ENCODE data around the gene LRP3. TPM values are rescaled to one million over a fixed set of nuclear protein-coding genes. Genes with fewer than 3 reads are reported as not detected.
"Not testable (repeated sequence)": the region's sequence is repeated elsewhere in the genome, so short reads cannot be mapped to it uniquely, and the experiment has no call there.

Gene LRP3
- total RNA-seq, 2 experiments from 2014 or later = 0.14 to 0.43 TPM

DNA sequence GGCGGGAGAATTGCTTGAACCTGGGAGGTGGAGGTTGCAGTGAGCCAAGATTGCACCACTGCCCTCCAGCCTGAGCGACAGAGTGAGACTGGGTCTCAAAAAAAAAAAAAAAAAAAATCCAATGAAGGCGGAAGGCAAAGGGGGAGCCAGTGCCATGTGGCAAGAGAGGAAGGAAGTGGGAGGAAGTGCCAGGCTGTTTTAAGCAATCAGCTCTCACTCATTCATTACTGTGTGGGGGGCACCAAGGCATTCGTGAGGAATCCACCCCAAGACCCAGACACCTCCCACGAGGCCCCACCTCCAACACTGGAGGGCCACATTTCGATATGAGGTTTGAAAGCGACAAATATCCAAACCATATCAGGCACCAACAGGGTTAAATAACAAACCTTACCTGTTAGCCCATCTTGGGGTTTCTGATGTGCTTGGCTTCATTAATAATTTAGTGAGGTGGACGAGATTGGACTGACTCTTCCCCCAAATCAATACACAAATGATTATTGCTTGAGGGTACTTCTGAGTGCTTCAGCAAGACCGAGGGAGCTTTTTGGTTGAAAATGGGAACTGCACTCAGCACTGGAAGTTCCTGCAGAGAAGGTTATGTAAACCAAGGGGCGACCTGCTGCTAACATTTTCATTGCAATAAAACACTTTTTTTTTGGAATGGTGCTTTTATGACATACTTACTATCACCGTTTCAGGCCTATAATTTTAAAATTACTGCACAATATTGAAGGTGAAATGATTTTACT, 7.5 kb upstream of the LRP3 start:
- H3K27ac Mint-ChIP-seq = no peak overlapping the region
- POLR2A ChIA-PET = no interaction called here
- H3K4me3 Mint-ChIP-seq = no peak overlapping the region
- H3K9me3 Mint-ChIP-seq = no peaks in the 10 kb centered on the region
- no peak for DNase-seq
- peaks cover 2% of the 10 kb centered on the region for H3K4me1 Mint-ChIP-seq
- no peak for ATAC-seq (ENCODE audit: low read depth)
- no peaks in the 10 kb centered on the region for H3K36me3 Mint-ChIP-seq
- peaks cover 13% of the 10 kb centered on the region for H3K27me3 Mint-ChIP-seq

DNA sequence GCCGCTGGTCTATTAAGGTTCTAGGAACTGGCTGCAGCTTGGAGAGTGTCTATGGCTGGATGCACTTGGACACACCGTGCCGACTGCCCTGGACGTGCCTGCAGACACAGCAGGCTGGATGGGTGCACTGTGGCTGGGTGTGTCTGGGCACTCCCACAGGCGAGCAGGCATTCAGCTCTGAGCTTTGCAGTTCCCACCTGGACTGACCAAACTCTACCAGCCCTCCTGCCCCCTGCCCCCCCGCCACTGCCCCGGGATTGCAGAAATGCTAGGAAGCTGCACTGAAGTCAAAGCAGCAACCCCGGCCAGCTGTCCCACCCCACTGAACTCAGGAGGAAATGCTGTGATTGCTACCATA, 7.0 kb upstream of the LRP3 start:
- peaks cover 17% of the 10 kb centered on the region for H3K27me3 Mint-ChIP-seq
- POLR2A ChIA-PET = no interaction called here
- no peaks in the 10 kb centered on the region for H3K9me3 Mint-ChIP-seq
- no peaks in the 10 kb centered on the region for H3K36me3 Mint-ChIP-seq
- DNase-seq (no peak), ATAC-seq (ENCODE audit: low read depth) (no peak)
- no peak overlapping the region for H3K4me3 Mint-ChIP-seq
- peaks cover 2% of the 10 kb centered on the region for H3K4me1 Mint-ChIP-seq
- no peak overlapping the region for H3K27ac Mint-ChIP-seq

DNA sequence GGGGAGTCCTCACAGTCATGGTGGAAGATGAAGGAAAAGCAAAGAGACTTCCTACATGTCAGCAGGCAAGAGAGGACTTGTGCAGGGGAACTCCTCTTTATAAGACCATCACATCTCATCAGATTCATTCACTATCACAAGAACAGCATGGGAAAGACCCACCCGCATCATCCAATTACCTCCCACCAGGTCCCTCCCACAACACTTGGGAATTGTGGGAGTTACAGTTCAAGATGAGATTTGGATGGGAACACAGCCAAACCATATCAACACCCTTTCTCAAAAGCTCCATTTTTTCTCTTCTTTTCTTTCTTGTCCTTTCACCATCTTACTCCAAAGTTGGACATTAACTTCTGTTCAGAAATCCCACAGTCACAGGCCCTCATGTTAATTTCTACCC, 4.7 kb upstream of the LRP3 start:
- H3K4me3 Mint-ChIP-seq = no peak overlapping the region
- H3K27ac Mint-ChIP-seq = no peak overlapping the region
- no peaks in the 10 kb centered on the region for H3K9me3 Mint-ChIP-seq
- POLR2A ChIA-PET = interaction anchor here (1.1 kb wide), 1 partner anchor 17 kb away, joined by 6 read pairs; no protein-coding TSS in a partner anchor
- H3K27me3 Mint-ChIP-seq = peaks cover 33% of the 10 kb centered on the region
- DNase-seq = no peak
- no peak for ATAC-seq (ENCODE audit: low read depth)
- H3K4me1 Mint-ChIP-seq = peaks cover 2% of the 10 kb centered on the region
- no peaks in the 10 kb centered on the region for H3K36me3 Mint-ChIP-seq

DNA sequence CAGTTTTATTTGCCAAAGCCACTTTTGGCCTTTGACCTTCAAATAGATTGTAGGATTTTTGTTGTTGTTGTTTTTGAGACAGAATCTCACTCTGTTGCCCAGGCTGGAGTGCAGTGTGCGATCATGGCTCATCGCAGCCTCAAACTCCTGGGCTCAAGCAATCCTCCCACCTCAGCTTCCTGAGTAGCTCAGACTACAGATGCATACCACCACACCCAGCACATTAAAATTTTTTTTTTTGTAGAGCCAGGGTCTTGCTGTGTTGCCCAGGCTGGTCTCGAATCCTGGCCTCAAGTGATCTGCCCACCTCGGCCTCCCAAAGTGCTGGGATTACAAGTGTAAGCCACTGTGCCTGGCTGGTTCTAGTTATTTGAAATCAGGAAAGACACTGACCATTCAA, 3.0 kb upstream of the LRP3 start:
- H3K36me3 Mint-ChIP-seq; DNase-seq; ATAC-seq (ENCODE audit: low read depth); H3K4me3 Mint-ChIP-seq; H3K27ac Mint-ChIP-seq; H3K9me3 Mint-ChIP-seq; H3K4me1 Mint-ChIP-seq; POLR2A ChIA-PET: not testable (repeated sequence)
- peaks cover 42% of the 10 kb centered on the region for H3K27me3 Mint-ChIP-seq

DNA sequence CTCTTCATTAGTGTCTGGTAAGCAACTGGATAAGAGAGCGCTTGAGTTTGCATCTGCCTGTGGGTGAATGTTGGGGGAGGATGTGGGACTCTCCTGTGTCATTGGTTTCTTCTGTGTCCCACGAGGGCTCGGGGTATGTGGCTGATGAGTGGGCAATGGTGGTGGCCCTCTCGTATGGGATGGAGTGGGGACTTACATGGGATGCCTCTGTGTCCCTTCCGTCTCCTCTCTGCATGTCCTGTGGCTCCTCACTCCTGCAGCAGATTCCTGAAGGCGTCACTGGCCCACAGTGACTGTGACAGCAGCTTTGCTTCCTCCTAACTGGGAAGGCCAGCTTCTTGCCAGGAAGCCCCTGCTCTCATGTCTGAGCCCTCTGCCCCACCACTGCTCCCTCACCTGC, 2.6 kb upstream of the LRP3 start:
- POLR2A ChIA-PET = no interaction called here
- no peaks in the 10 kb centered on the region for H3K4me1 Mint-ChIP-seq
- no peak overlapping the region for H3K27ac Mint-ChIP-seq
- no peak overlapping the region for H3K4me3 Mint-ChIP-seq
- no peaks in the 10 kb centered on the region for H3K9me3 Mint-ChIP-seq
- no peaks in the 10 kb centered on the region for H3K36me3 Mint-ChIP-seq
- H3K27me3 Mint-ChIP-seq = peaks cover 44% of the 10 kb centered on the region
- DNase-seq (no peak), ATAC-seq (ENCODE audit: low read depth) (no peak)

DNA sequence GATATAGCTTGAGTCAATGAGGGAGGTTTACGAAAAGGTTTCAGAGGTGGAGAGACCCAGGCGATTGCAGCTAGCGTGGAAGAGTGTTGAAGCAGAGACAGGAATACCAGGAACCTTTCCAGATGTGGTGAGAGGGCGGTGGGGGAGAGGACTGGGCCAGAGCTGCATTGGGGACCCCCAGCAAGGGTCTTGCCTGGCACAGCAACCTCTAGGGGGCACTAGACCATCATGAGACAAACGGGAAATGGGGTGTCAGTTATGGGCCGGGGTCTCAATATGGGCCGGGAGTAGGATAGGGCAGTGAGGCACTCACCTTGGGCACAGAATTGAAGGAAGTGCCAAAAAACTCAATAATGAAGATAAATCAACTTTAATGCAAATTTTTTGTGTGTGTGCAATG, 2.1 kb upstream of the LRP3 start:
- no peaks in the 10 kb centered on the region for H3K36me3 Mint-ChIP-seq
- peaks cover 49% of the 10 kb centered on the region for H3K27me3 Mint-ChIP-seq
- H3K27ac Mint-ChIP-seq = no peak overlapping the region
- POLR2A ChIA-PET = no interaction called here
- H3K4me1 Mint-ChIP-seq = no peaks in the 10 kb centered on the region
- DNase-seq = no peak
- no peaks in the 10 kb centered on the region for H3K9me3 Mint-ChIP-seq
- ATAC-seq (ENCODE audit: low read depth) = no peak
- H3K4me3 Mint-ChIP-seq = no peak overlapping the region

DNA sequence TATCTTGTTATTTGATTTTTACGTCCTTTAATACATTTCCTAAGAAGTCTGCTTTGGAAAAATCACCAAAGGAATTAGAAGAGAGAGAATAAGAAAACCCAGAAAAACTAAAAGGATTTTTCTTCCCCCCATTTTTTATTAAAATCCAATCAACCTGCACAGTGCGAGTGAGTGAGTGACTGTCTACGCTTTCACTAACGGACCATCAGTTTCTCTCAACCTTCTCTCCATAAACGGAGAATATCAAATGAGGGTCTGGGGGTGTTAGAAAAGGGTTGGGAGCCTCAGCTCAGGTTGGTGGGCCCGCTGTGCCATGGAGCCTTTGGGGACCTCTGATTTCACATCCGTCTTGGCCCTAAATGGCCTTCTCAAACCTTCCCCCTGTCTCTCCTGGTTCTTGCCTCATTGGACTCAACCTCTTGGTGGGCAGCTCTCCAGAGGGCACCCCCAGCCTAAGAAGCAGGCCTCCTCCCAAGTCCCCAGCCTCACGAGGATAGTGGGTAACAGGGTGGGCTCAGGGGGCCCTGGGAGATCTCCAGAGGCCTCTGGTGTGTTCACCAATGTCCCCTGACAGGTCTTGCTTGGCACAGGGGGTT, 763 bp upstream of the LRP3 start:
- no peaks in the 10 kb centered on the region for H3K36me3 Mint-ChIP-seq
- POLR2A ChIA-PET = no interaction called here
- H3K27ac Mint-ChIP-seq = no peak overlapping the region
- ATAC-seq (ENCODE audit: low read depth) (no peak), DNase-seq (no peak)
- H3K27me3 Mint-ChIP-seq = peaks cover 50% of the 10 kb centered on the region
- H3K4me3 Mint-ChIP-seq = peak overlapping the region; percentile 37
- H3K4me1 Mint-ChIP-seq = no peaks in the 10 kb centered on the region
- no peaks in the 10 kb centered on the region for H3K9me3 Mint-ChIP-seq

DNA sequence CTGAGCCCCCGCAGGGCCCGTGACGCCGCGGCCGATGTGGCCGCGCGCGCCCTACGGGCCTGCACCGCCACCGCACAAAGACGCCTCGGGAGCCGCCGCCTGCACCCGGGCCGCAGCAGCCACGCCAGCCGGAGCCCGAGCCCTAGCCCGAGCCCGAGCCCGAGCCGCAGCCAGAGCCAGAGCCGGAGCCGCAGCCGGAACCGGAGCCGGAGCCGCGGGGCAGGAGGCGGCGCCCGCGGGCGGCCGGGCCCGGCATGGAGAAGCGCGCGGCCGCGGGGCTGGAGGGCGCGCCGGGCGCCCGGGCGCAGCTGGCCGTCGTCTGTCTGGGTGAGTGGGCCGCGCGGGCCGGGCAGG, 379 bp downstream of the LRP3 start:
- Mint-ChIP-seq H3K27ac (no peak overlapping the region), H3K4me1 (no peaks in the 10 kb centered on the region), H3K27me3 (peaks cover 50% of the 10 kb centered on the region), H3K36me3 (no peaks in the 10 kb centered on the region), H3K4me3 (no peak overlapping the region), H3K9me3 (no peaks in the 10 kb centered on the region)
- POLR2A ChIA-PET = no interaction called here
- ATAC-seq (ENCODE audit: low read depth) (peak; percentile 32), DNase-seq (no peak)

DNA sequence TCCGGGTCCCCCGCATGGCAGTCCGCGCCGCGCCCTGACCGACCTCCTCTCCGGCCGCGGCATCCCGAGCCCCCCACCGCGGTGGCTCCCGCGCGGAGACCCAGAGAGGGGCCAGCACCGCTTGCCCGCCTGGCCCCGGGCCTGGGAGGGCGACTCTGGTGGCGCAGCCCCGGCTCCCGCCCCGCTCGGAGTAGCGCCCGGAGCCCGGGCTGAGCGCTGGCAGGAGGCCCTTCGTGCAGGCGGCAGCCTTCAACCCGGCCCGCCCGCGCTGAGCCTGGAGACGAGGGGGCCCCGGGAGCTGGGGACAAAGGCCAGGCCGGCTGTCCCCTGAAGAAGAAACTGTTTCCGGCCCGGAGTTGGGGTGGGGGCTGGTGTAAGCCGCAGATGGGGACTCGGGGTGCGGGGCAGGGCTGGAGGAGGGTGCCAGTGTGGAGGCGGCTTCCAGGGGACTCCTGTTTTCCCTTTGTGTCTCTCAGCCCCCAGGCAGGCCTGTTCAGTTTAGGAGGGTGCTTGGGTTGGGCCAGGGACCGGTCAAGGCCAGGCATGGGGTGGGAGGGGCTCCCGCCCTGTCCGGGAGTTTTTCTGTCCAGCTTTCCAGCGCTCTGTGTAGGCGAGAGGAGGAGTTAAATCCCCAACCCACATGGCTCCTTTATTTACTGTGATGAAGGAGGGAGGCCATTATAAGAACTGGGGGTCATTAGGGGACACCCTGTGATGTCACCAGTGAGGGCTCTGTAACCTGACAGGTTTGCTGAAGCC, 935 bp downstream of the LRP3 start:
- ATAC-seq (ENCODE audit: low read depth) (no peak), DNase-seq (no peak)
- no peaks in the 10 kb centered on the region for H3K36me3 Mint-ChIP-seq
- H3K4me1 Mint-ChIP-seq = no peaks in the 10 kb centered on the region
- H3K27ac Mint-ChIP-seq = no peak overlapping the region
- no peaks in the 10 kb centered on the region for H3K9me3 Mint-ChIP-seq
- H3K27me3 Mint-ChIP-seq = peaks cover 48% of the 10 kb centered on the region
- POLR2A ChIA-PET = no interaction called here
- H3K4me3 Mint-ChIP-seq = no peak overlapping the region

DNA sequence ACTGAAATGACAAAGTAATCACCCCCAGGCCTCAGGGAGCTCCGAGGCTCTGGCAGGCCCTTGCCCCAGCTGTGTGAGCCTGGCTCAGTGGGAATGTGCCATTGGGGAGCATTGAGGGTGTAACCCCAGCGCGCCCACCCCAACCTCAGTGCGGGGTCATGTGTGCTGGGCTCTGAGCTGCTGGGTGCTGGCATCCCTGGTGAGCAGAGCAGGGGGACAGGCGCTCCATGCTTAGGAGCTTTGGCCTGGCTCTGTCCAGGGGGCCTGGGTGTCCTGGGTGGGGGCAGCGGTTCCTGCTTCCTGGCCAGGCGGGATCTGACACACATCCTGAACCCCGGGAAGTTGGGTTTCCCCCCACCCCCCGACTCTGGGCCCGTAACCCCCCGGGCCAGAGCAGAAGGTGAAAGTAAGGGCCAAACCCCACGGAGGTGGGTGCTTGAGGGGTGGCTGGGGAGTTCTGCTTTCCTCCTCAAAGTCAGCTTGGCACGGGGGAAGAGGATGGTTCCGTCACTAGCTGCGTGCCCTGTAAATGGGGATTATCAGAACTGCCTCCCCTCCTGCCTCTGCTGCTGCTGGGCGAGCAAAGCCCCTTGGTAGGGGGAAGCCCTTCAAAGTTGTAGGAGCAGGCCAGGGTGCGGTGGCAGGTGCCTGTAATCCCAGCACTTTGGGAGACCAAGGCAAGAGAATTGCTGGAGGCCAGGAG, 1.7 kb downstream of the LRP3 start:
- H3K27me3 Mint-ChIP-seq = peaks cover 43% of the 10 kb centered on the region
- no peaks in the 10 kb centered on the region for H3K36me3 Mint-ChIP-seq
- no peak overlapping the region for H3K27ac Mint-ChIP-seq
- no peak overlapping the region for H3K4me3 Mint-ChIP-seq
- POLR2A ChIA-PET = no interaction called here
- DNase-seq = no peak
- no peaks in the 10 kb centered on the region for H3K9me3 Mint-ChIP-seq
- no peaks in the 10 kb centered on the region for H3K4me1 Mint-ChIP-seq
- ATAC-seq (ENCODE audit: low read depth) = no peak

DNA sequence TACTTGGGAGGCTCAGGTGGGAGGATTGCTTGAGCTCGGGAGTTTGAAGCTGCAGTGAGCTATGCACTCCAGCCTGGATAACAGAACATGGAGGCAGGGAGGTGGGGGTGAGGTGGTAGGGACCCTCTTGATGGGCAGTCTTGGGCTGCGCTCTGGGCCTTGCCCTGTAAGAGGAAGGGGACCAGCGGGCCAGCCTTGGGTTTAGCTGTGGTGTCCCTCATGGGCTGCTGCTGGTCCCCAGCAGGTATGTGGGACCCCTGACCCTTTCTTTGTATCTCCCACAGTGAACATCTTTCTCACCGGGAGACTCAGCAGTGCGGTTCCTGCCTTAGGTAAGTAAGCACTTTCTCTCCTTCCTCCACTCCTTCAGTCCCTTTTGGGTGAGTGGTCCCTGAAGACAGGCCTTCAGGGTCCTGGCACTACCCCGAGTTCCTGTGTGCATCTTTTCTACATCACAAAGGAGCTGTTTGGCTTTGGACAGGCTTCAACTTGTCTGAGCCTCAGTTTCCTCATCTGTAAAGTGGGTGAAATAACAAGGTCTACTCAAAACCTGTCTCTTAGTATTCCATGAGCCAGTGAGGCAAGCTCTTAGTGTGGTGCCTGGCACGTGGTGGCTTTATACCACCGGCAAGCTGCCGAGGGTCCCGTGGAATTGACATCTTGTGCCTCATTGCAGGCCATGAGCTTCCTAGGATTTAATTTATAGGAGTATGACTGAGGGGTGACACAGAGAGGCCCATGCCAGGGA, 2.5 kb downstream of the LRP3 start:
- ATAC-seq (ENCODE audit: low read depth) = no peak
- no peak overlapping the region for H3K27ac Mint-ChIP-seq
- H3K4me1 Mint-ChIP-seq = no peaks in the 10 kb centered on the region
- POLR2A ChIA-PET = no interaction called here
- no peaks in the 10 kb centered on the region for H3K36me3 Mint-ChIP-seq
- no peak for DNase-seq
- no peaks in the 10 kb centered on the region for H3K9me3 Mint-ChIP-seq
- H3K27me3 Mint-ChIP-seq = peaks cover 38% of the 10 kb centered on the region
- no peak overlapping the region for H3K4me3 Mint-ChIP-seq

DNA sequence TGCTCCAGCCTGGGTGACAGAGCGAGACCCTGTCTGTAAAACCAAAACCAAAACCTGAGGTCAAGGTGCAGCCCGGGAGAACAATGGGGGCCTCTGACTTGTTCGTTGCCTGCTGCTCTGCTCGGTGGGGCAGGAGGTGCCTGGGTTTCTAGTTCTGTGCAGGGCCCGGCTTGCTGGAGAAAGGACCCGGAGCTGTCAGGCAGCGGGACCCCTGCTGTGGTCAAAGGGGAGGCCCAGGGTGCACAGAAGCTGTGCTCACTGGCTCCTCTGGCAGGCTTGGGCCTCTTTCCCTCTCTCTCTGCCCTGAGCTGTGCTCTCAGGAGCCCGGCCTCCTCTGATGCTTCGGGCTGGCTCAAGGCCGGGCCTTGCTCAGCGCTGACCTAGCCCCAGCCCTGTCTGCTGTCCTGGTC, 3.5 kb downstream of the LRP3 start:
- Mint-ChIP-seq H3K27me3 (peaks cover 32% of the 10 kb centered on the region), H3K27ac (no peak overlapping the region), H3K4me3 (no peak overlapping the region), H3K9me3 (no peaks in the 10 kb centered on the region), H3K4me1 (no peaks in the 10 kb centered on the region), H3K36me3 (no peaks in the 10 kb centered on the region)
- POLR2A ChIA-PET = no interaction called here
- ATAC-seq (ENCODE audit: low read depth) (no peak), DNase-seq (no peak)

DNA sequence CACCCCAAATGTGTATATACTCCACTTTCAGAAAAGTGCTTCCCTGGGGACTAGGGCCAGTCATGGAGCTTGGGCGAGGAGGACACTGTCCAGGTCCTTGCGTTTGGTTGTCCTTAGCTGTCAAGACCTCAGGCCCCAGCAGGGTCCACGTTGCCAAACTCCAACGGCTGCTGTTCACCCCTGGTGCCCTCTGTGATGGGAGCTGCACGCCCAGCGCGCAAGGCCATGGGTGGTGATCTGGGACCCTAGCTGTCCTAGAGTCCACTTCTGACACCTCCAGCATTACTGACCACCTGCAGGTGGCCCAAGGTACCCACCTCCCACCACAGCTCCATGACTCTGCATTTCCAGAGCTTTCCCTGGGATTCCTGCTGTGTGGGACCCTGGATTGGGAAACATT, 4.0 kb downstream of the LRP3 start:
- Mint-ChIP-seq H3K4me3 (no peak overlapping the region), H3K27me3 (peaks cover 26% of the 10 kb centered on the region), H3K9me3 (no peaks in the 10 kb centered on the region), H3K4me1 (no peaks in the 10 kb centered on the region), H3K27ac (no peak overlapping the region), H3K36me3 (no peaks in the 10 kb centered on the region)
- POLR2A ChIA-PET = interaction anchor here (0.7 kb wide), 1 partner anchor 14 kb away, joined by 3 read pairs; no protein-coding TSS in a partner anchor
- DNase-seq = no peak
- no peak for ATAC-seq (ENCODE audit: low read depth)

Measured in activated naive CD8-positive, alpha-beta T cell treated with anti-CD3 and anti-CD28 coated beads, Interleukin-2, amount 10 ng/mL, durations not matched to agents 7 days and 5 days (primary cell).